LNCAP (cell line): ENCODE data around the gene SLC5A9.

ENCODE experiments used
- CTCF ChIP-seq: fragments of 450-650 bp; IDR thresholded peaks from 2 replicates; pipeline ENCODE4 v1.5.1; 2017; ENCODE audit warnings: mild to moderate bottlenecking

Gene SLC5A9

GRCh38 chr1:48233666-48234485 lies 11.4 kb downstream of the SLC5A9 start:
- no peak for TF ChIP-seq CTCF

GRCh38 chr1:48235652-48236051 lies 13.1 kb downstream of the SLC5A9 start:
- TF ChIP-seq CTCF = no peak

- TF ChIP-seq CTCF = peak; percentile 79
These were observed 14.4 kb downstream of the SLC5A9 start for GRCh38 chr1:48236716-48237470.

GRCh38 chr1:48242141-48242736 lies 19.7 kb downstream of the SLC5A9 start:
- TF ChIP-seq CTCF = no peak

GRCh38 chr1:48245106-48245505 lies 22.6 kb downstream of the SLC5A9 start:
- no peak for TF ChIP-seq CTCF

GRCh38 chr1:48246727-48247126 lies 24.2 kb downstream of the SLC5A9 start:
- TF ChIP-seq CTCF = no peak

GRCh38 chr1:48248356-48248755 lies 25.8 kb downstream of the SLC5A9 start:
- TF ChIP-seq CTCF = no peak
